DMS53 (cell line): ENCODE measurements around the gene ESYT2.

Experiments used
- DNase-seq: peaks from one replicate; lab custom pipeline; 2025; lab: John Stamatoyannopoulos, UW

ESYT2 gene

DNA sequence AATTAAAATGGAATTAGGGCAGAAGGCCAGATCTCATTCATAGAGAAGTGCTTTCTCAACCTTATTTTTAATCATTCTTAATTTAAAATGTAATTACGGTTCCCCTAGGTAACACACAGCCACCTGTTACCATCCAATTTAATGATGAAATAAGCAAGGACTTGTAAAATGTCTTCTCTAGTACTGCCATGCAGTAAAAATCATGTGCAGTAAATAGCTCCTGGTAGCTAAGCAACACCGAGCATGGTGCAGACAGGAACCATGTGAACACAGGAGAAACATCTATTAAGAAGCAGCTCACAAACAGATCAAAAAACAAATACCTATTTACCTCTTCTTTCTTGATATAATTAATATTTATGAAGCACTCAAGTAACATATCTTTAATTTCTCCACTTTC, 139.8 kb downstream of the ESYT2 start:
- DNase-seq, result no peak

DNA sequence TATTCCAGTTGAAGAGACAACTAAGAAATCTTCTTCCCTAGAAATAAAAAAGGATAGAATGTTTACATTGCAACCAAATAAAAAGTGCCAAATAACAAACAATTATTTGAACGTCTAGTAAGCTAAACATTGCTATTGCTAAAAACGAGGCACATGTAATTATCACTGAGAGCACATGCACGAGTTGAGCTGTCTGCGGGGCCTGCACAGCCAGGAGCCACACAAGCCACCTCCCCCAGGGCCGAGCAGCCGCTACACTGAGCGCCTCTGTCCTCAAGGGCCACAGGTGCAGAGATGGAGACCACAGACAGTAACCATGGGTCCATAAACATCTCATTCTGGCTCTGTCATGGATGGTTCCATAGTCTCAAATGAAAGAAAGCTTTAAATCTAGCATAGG, 141.9 kb downstream of the ESYT2 start:
- no peak for DNase-seq

DNA sequence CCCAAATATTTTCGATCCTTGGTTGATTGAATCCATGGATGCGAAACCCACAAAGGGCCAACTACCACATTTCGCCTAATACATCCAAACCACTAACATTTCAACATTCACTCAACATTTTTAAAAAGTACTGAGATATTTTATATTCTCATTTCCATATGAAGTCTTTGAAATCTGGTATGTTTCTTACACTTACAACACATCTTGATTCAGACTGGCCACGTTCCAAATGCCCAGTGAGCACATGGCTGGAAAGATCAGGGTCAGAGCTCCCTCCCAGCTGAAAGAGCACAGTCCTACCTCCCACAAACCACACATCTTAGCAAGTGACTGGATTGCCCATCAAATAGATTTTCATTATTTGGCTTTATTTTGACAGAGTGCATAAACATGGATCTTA, 143.6 kb downstream of the ESYT2 start:
- no peak for DNase-seq

DNA sequence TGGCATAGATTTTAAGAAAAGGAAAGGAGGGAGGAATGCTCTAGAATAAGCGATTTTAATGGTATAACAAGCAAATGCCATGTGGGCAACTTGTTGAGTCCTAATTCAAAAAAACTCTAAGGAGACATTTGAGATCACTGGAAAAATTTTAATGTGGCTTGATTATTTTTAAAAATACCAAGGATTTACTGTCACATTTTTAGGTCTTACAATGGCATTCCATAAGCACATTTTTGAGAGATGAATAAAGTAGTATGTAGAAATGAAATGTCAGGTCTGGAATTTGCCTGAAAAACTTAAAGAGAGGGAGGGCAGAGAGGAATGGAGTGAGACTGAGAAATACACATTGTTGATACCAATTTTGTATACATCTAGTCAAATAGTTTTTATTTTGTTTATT, 145.0 kb downstream of the ESYT2 start:
- DNase-seq, result no peak

DNA sequence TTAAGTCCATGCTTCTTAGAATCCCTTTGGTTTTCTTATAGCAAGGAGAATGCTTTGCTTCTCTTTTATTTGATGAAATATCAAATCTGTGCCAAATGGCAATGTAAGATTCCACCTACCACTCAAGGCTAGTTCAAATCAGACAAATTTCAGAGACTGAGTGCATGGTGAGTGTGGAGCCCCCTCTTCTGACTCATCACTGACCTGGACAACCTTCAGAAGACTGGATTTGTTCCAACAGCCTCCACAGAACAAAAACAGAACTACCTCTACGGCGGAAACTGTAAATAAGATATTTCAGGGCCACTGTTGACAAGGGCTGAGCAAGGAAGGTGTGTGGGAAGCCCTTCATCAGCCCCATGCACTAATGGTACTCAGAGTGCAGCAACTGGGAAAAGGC, 145.8 kb downstream of the ESYT2 start:
- DNase-seq, result no peak

DNA sequence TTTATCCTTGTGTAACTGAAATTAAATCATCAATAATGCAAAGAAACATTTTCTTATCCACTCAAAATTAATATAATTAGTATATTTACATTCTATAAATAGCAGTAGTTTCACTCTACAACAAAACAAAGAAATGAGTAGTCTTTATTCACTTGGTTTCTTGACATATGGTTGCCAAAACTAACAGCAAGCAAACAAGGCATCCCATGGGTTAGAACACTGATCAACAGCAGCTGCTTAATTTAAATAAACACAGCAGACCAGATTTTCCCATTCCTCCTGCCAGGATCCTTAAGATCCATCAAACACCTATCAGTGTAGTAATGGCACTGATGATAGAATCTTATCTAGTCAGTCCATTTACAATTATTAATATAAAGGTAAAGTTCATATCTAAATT, 146.9 kb downstream of the ESYT2 start:
- no peak for DNase-seq
